ENCODE results near the gene DCLK2.
"Not testable (repeated sequence)": the region's sequence is repeated elsewhere in the genome, so short reads cannot be mapped to it uniquely, and the experiment has no call there.

Gene DCLK2

DNA sequence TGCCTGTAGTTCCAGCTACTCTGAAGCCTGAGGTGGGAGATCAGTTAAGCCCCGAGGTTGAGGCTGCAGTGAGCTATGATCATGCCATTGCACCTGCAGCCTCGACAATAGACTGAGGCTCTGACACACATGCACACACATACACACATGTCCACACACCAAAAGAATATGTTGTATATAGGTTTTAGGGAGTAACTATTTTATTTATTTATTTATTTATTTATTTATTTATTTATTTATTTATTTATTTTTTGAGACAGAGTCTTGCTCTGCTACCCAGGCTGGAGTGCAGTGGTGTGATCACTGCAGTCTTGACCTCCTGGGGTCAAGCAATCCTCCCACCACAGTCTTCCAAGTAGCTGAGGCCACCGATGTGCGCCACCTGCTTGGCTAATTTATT, 78.3 kb downstream of the DCLK2 start:
- no peak for DNase-seq

DNA sequence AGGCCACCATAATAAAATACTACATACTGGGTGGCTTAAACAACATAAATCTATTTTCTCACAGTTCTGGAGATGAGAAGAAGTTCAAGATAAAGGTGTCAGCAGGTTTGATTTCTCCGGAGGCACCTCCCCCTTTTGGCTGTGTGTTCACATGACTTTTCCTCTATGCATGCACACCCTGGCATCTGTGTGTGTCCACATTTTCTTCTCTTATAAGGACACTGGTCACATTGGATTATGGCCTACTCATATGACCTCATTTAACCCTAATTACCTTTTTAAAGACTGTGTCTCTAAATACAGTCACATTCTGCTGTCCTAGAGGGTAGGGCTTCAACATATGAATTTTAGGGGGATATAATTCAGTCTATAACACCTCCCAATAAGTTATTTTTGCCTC, 79.8 kb downstream of the DCLK2 start:
- DNase-seq = no peak

DNA sequence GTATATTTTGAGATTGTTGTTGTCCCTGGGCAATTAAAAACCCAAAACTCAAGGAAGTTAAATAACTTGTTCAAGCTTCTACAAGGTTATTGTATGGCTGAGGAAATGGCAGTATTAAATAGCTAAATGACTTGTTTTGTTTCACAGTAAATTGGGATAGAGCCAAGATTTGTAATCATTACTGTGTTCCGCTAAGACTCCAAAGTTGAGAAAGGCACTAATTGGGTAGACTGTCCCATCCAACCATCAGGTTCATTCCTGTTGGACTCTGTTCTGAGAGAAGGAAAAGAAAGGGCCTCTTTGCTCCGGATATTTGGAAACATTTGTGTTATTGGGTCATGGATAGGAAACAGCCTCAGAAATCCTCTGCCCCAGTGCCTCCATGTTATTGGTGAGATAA, 82.2 kb downstream of the DCLK2 start:
- DNase-seq = no peak

DNA sequence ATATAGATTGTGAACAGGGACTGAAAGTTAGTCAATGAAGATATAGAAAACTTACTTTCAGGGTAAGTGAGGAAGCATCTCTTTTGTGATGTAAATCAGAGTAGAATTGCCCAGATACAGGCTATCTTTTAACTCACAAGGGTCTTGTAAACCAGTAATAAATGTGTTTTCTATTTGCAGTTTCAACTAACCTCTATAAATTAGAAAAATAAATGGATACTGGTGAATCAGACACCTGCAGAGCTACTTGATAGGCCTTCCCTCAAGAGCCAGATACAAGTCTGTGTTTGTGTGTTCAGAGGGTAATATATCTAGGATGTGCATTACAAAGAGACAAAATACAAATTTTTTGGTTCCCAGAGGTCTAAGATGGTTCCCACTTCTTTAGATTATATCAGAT, 82.9 kb downstream of the DCLK2 start:
- no peak for DNase-seq

DNA sequence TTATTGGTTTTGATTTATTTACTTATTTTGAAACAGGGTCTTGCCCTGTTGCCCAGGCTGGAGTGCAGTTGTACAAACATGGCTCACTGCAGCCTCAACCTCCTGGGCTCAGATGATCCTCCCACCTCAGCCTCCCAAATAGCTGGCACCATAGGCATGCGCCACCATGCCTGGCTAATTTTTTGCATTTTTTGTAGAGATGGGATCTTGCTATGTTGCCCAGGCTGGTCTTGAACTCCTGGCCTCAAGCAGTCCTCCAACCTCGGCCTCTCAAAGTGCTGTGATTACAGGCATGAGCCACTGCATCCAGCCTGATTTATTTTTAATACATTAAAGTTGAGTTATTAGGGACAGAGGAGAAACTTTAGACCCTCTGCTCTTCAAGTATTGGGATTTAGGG, 83.8 kb downstream of the DCLK2 start:
- not testable (repeated sequence) for DNase-seq

DNA sequence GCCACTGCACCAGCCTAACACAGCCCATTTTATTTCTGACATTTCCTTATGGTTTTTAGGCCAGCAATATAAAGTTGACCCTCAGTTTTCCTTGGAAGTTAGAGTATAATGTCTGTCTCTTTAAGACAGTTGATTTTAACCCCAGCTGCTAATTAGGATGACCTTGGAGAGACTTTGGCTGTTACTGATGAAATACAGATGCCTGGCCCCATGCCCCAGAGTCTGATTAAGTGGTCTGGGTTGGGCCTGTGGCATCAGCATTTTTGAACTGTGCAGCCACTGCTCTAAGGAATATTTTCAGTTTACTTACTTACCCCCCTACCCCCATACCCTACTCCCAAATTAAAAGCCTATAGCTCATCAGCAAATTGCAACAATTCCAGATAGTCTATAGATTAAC, 85.8 kb downstream of the DCLK2 start:
- no peak for DNase-seq

DNA sequence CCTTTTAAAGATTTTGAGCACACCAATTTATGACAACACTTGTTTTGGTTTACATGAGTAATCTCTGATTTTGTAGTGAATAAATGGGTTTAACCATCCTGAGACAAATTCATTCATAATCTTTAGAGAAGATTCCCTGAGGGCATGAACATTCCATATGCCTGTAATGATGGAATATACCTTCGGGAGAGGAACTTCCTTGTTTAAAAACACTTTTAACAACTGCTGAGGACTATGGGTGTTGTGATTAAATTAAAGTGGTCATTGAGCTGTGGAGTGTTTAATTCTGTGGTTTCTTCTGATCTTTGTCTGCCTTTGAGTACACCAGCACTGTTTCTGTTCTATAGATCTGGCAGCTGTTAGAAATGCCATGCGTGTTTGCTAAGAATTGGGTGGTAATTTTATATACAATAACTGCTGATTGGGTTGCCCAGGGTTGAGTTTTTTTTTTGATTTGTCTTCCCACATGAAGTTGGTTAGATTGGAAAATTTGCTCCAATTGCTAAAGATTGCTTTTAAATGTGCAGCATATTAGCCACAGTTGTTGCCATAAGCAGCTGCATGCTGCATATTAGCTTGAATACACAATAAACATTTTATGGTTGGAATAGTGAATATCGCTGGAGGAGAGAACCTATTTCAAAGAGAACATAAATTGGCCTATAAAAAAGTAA, 86.8 kb downstream of the DCLK2 start:
- DNase-seq = no peak

DNA sequence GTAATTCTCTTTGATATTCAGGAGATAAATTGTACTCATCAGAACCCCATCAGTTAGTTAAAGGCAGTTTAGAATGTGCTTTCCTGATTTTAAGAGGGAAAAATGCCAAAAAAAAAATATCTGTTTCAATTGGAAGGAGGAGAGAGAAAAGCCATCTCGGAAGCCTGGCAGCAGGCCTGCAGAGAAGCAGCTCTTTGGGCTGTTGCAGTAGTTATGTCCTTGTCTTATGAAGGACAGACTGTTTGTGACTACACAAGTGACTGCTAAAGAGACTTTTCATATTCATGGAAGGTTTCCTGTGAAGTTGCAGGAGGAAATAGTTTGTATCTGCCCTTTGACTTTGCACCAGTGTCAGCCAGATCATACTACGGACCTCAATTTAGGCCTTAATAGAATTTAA, 88.8 kb downstream of the DCLK2 start:
- DNase-seq = no peak

DNA sequence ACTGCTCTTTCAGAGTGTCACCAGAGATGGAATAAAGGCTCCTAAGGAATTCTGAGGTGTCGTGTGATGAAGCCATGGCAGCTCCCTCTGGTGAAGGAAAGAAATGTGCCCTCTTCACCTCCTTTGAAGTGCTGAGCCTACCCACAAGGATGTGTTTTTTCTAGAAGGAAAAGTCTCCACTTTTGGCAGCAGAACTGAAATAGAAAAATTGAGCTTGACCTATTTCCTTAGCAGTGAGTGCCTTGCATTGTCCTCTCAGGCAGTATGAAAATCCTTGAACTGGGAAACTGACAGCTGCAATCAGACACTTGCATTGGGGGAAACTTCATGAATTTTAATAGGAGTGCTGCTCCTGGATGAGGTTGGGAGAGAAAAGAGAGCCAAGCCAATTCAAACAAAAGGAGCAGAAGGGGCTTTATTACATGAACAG, 95.2 kb downstream of the DCLK2 start:
- no peak for DNase-seq

DNA sequence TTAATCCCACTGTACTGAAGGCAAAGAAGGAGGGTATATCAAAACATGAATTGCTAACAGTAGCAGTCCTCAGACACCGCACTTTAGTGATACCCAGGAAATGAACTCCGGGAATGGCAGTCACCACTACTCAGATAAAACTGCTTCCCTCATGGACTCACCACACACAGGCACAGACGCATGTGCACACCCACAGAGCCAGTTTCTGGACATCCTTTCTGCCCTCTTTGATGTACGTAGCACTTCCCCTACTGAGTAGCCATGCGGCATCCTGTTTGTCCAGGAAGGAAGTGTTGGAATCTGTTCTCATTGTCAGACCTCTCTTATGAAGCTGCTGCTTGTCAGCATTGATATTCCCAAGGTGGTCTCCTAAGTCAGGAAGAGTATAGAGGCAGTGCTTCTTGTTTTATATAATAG, 95.7 kb downstream of the DCLK2 start:
- no peak for DNase-seq

DNA sequence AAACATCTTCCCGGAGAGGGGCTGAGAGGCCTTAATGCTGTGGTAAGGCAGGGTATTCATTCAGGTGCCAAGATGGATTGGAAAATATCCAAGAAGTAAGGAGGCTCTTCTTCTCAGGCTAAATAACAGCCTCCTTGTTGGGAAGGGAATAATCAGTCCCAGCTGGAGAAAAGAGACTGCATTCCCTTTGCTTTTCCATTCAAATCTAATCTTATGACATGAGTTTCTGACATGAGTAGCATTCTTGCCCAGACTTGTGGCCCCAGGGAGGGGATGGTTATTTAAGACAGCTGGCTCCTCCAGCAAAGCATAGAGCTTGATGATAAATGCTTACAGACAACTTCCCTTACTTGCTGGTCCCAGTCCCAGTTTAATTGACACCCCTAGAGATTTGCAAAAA, 98.3 kb downstream of the DCLK2 start:
- DNase-seq = no peak

DNA sequence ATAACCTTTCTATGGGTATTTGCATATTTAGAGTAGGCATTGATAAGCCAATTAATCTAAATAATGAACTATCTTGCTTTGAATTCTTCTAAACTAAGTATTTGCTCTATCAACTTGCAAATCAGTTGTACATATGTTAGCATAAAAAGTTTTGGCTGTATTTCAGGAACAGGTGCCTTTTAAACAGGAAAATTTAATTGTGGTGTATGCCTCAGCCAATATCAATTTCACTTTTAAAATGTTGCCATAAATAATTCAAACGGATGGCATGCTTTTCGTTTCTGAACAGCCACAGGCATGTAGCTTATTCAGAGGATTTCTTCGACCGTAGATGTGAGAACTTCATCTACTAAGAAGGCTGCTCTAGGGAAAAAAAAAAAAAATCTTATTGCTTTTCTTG, 99.9 kb downstream of the DCLK2 start:
- DNase-seq = no peak

DNA sequence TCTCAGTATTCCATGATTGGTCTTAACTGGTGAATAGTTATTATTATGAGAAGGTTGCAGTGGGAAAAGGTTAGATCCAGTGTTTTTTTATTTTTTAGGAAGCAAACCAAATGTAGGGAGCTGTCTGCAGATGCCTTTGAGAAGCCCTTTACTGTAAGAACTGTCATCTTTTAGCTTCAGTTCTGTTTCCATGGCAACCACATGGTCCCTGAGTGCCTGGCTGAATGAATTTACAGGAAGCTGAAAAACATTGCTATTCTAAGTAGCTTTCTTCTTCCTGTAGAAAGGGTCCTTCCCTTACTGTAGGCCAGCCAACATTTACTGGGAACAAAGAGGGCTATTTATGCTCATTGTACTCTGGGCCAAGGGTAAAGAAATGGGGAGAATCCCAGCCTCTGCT, 103.3 kb downstream of the DCLK2 start:
- no peak for DNase-seq

DNA sequence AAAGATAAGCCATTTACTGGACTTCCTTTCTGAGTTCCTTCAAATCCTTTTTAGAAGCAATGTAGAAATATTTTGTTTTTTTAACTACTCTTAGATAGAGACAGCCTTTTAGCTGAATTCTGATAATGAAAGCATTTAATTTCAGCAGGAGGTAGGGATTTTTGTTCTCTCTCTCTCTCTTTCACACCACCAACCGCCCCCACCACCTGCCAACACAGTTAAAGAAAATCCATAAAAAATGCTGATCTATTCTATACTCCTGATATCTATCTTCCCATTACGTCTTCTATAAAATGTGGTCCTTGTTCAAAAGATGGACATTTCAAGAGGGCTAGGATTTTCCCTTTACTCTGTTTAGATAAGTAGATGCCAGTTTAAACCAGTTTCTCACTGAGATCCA, 104.5 kb downstream of the DCLK2 start:
- no peak for DNase-seq

DNA sequence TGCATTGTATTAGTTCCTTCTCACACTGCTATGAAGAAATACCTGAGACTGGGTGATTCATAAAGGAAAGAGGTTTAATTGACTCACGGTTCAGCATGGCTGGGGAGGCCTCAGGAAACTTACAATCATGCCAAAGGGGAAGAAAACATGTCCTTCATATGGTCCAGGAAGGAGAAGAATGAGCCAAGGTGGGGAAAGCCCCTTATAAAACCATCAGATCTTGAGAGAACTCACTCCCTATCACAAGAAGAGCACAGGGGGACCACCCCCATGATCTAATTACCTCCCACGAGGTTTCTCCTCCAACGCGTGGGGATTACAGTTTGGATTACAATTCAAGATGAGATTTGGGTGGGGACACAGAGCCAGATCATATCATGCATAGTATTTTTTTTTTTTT, 106.8 kb downstream of the DCLK2 start:
- DNase-seq = not testable (repeated sequence)

DNA sequence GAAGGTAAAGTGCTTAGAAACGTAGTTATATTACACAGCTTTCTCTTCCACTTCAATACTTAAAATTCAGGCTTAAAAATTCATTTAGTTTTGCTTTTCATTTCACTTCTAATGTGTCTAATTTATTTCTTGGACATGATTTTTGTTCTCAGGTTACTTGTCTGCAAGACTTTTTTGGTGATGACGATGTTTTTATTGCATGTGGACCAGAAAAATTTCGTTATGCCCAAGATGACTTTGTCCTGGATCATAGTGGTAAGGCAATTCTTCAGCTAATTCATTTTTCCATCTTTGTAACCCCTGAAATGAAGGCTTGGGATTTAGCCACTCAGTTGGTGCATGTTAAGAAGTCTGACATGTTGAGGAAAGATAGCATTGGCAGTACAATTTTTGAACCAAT, 114.7 kb downstream of the DCLK2 start:
- no peak for DNase-seq

DNA sequence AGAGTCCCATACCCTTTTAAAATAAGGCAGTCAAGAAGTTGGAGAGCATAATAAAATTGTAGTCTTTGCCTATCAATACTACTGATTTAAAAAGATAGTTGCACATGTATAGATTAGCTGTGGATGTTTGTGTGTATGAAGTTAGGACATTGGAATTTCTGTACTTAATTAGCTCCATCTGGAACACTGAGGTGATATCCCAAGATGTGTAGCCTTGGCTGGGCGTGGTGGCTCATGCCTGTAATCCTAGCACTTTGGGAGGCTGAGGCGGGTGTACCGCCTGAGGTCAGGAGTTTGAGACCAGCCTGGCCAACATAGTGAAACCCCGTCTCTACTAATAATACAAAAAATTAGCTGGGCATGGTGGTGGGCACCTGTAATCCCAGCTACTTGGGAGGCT, 119.0 kb downstream of the DCLK2 start:
- DNase-seq = not testable (repeated sequence)

DNA sequence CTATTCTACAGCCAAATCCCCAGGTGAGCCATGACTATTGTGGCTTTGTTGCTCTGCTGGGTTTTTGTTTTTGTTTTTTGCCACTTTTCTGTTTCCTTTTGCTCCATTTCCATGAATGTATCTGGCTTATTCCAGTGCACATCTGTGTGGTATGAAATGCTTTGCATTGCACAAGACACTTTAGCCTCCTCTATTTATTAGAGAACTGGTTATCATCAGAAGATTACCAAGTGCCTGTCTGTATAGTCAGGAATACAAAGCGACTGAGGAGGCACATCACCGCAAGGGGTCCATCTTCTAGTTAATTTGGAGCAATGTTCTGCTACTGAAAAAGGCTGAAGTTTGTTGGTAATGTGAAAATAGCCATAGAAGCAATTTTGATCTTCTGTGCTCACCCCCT, 120.8 kb downstream of the DCLK2 start:
- no peak for DNase-seq

DNA sequence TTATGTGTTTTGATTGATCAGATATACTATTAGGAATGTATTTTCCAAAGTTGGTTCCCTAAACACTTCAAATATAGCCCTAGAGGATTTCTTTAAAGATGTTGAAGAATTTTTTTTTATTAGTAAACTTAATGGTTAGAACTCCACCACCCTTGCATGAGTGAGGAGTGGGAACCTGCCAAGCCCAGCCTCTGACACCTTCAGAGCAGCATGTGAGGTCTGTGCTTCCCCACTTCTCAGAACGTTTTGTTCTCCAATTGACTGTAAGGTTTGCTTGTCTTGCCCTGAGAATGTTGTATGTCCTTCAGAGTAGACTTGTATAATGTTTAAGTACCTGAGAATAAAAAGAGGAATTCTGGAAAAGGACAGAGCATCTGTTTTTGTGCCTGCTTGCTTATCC, 126.8 kb downstream of the DCLK2 start:
- no peak for DNase-seq

DNA sequence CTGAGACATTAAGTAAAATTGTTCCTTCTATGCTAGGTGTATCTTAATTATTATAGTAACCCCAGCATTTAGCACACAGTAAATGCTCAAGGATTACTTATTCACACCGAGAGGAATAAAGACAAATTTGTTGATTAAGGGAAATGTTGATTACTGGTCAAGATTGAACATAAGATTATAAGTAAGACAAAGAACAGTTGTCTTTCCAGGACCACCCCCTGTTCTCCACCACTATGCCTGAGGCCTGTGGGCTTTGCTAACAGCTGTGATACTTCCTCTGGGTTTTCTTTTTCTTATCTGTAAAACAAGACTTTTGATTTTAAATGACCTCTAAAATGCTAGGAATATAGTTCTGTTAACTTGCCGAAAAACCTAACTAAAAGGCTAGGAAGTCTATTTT, 128.0 kb downstream of the DCLK2 start:
- DNase-seq = no peak

DNA sequence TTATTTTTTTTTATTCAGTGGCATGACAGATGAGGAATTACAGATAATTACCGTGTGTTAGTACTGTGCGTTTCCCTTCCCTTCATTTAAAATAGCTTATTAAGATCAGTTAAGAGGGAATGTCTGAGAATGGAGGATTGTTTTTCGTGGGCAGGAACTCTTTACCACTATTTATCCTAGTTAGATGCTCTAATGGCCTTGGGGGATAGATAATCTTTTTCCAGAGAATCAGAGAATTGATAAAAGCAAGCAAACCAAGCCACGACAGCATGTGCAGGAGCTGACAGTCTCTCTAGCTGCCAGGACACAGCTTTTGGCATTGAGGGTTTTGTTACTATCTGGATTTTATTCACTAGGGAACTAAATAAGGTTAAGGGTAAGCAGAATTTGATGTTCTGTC, 128.7 kb downstream of the DCLK2 start:
- no peak for DNase-seq

DNA sequence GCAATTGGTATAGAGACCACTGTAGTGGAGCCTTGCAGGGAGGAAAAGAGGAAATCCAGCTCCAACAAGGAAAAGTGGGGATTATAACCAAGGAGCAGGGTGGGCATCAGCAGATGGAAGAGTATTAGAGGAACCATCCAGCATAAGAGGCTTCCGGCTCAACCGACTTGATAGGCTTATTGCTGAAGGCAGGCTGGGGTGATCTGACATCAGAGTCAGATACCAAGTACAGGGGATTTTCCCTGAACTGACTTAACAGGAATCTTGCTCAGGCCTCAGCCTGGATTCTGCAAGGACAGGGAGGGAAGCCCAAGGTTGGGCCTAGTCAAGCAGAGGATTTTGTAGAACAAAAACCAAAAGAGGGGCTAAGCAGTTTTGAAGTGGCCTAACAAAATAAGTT, 129.6 kb downstream of the DCLK2 start:
- no peak for DNase-seq

DNA sequence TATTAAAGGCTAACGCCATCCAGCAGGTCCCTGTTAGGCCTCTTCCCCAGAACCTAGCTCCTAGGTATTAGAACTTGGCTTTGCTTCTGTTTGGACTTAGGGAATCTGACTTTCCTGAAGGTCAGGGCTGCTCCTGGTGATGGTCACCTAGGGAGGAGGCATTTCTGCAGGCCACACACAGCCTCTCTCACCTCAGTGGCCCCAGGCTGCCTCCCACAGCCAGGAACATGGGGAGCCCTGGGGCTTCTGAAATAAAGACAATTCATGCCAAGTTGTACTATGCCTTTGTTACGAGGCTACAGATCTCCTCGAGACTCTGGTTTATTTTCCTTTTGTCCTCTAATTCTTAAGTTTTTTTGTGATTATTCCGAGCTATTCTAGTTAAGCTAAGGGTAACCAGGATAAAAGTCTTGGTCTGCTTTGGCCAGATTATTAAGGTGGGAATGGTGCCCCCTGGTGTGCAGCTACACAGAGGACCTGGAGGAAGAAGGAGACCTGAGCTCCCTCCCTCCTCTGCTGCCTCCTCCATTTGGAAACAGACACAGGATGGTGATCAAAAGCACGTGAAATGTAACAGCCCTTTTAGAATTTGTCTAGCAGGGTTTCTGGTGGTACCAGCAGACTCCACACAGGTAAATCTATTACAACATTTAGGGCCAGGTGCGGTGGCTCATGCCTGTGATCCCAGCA, 131.0 kb downstream of the DCLK2 start:
- DNase-seq = peak in 1 of 5 donors; percentile 8

DNA sequence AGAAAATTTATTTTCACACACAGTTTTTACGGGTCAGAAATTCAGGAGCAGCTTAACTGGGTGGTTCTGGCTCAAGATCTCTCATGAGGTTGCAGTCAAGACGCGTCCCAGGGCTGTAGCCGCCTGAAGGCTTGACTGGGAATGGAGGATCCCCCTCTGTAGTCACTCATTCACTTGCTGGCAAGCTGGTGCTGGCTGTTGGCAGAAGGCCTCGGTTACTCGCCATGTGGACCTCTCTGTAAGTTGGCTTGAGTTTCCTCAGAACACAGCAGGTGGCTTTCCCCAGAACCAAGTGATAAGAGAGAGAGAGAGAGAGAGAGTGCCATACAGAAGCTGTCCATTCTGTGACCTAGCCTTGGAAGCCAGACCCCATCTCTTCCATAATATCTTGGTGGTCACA, 132.8 kb downstream of the DCLK2 start:
- no peak for DNase-seq
